IMR-90 (cell line): Measurements from ENCODE around the gene PIP5K1C.

Experiments used
- BHLHE40 ChIP-seq: fragments of 150-350 bp; IDR thresholded peaks from 2 replicates; pipeline ENCODE4 v1.6.1; 2016; ENCODE audit warnings: mild to moderate bottlenecking, low read depth, low read length
- CEBPB ChIP-seq: IDR thresholded peaks from 2 replicates; pipeline ENCODE4 v1.6.1; 2012; ENCODE audit warnings: low read depth, low read length, improper control_type of control experiment
- CHD1 ChIP-seq: IDR thresholded peaks from 2 replicates; pipeline ENCODE4 v1.6.1; 2012; ENCODE audit warnings: low read depth, low read length, improper control_type of control experiment
- MAFK ChIP-seq: IDR thresholded peaks from 2 replicates; pipeline ENCODE4 v1.6.1; 2012; ENCODE audit warnings: low read depth, low read length, improper control_type of control experiment
- MXI1 ChIP-seq: IDR thresholded peaks from 2 replicates; pipeline ENCODE4 v1.6.1; 2012; ENCODE audit warnings: low read depth, mild to moderate bottlenecking, low read length, moderate library complexity, borderline replicate concordance
- NFE2L2 ChIP-seq: fragments of 150-350 bp; IDR thresholded peaks from 2 replicates; pipeline ENCODE4 v1.6.1; 2016; ENCODE audit warnings: low read depth, mild to moderate bottlenecking, low read length
- POLR2A ChIP-seq: IDR thresholded peaks from 2 replicates; pipeline ENCODE4 v1.6.1; 2012; ENCODE audit warnings: mild to moderate bottlenecking, low read depth, low read length
- RAD21 ChIP-seq: IDR thresholded peaks from 2 replicates; pipeline ENCODE4 v1.6.1; 2012; ENCODE audit warnings: low read length, improper control_type of control experiment
- RCOR1 ChIP-seq: IDR thresholded peaks from 2 replicates; pipeline ENCODE4 v1.6.1; 2012; ENCODE audit warnings: mild to moderate bottlenecking, low read length, improper control_type of control experiment; ENCODE audit not compliant: insufficient replicate concordance
- RFX5 ChIP-seq: IDR thresholded peaks from 2 replicates; pipeline ENCODE4 v1.8.0; 2012; ENCODE audit warnings: low read depth, mild to moderate bottlenecking, low read length, moderate library complexity
- SMC3 ChIP-seq: fragments of 150-350 bp; IDR thresholded peaks from 2 replicates; pipeline ENCODE4 v1.6.1; 2016; ENCODE audit warnings: low read depth, mild to moderate bottlenecking, antibody characterized with exemption, low read length, moderate library complexity
- TF ChIP-seq, protein P1 (sequence below): conservative IDR thresholded peaks from 2 replicates; pipeline ENCODE4 v1.5.1; 2012; ENCODE audit warnings: mild to moderate bottlenecking, low read depth, low read length, improper control_type of control experiment
- TF ChIP-seq, protein P2 (sequence below): fragments of 150-350 bp; IDR thresholded peaks from 2 replicates; pipeline ENCODE4 v1.6.1; 2017; ENCODE audit warnings: mild to moderate bottlenecking, antibody characterized with exemption, low read length, low read depth
- TF ChIP-seq, protein P3 (sequence below): fragments of 150-350 bp; IDR thresholded peaks from 2 replicates; pipeline ENCODE4 v1.6.1; 2016; ENCODE audit warnings: low read depth, mild to moderate bottlenecking, low read length, moderate library complexity, borderline replicate concordance

DNA sequence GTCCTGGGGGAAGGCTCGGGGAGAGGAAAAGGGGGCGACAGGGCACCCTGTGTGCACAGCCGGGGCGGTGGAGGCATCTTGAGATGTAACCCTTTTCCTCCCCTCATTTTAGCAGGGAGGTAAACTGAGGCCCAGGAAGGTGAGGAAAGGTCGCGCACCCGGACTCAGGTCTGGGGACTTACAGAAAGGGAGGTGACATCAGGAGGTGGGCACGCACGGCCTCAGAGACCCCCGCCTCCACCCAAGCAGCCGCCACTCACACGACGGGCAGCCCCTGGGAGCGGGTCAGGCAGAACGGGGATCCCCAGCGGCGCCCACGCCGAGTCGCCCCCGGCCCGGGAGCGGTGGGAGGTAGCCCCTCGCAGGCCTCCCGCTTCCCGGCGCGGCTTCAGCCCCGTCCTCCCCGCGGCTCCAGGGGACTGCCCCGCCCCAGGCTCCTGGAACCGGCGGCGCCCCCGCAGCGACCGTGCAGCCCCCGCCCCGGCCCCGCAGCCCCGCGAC lies 477 bp downstream of the PIP5K1C start:
- TF ChIP-seq, protein P1, sequence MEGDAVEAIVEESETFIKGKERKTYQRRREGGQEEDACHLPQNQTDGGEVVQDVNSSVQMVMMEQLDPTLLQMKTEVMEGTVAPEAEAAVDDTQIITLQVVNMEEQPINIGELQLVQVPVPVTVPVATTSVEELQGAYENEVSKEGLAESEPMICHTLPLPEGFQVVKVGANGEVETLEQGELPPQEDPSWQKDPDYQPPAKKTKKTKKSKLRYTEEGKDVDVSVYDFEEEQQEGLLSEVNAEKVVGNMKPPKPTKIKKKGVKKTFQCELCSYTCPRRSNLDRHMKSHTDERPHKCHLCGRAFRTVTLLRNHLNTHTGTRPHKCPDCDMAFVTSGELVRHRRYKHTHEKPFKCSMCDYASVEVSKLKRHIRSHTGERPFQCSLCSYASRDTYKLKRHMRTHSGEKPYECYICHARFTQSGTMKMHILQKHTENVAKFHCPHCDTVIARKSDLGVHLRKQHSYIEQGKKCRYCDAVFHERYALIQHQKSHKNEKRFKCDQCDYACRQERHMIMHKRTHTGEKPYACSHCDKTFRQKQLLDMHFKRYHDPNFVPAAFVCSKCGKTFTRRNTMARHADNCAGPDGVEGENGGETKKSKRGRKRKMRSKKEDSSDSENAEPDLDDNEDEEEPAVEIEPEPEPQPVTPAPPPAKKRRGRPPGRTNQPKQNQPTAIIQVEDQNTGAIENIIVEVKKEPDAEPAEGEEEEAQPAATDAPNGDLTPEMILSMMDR: no peak
- TF ChIP-seq POLR2A: no peak
- TF ChIP-seq MXI1: no peak
- no peak for TF ChIP-seq NFE2L2
- no peak for TF ChIP-seq BHLHE40
- TF ChIP-seq MAFK: no peak
- no peak for TF ChIP-seq SMC3
- TF ChIP-seq RCOR1: no peak
- TF ChIP-seq, protein P2, sequence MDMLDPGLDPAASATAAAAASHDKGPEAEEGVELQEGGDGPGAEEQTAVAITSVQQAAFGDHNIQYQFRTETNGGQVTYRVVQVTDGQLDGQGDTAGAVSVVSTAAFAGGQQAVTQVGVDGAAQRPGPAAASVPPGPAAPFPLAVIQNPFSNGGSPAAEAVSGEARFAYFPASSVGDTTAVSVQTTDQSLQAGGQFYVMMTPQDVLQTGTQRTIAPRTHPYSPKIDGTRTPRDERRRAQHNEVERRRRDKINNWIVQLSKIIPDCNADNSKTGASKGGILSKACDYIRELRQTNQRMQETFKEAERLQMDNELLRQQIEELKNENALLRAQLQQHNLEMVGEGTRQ: no peak
- TF ChIP-seq CHD1: no peak; the same call in 1 of the 2 replicates
- TF ChIP-seq CEBPB: no peak
- no peak for TF ChIP-seq RAD21
- TF ChIP-seq RFX5: no peak
- TF ChIP-seq, protein P3, sequence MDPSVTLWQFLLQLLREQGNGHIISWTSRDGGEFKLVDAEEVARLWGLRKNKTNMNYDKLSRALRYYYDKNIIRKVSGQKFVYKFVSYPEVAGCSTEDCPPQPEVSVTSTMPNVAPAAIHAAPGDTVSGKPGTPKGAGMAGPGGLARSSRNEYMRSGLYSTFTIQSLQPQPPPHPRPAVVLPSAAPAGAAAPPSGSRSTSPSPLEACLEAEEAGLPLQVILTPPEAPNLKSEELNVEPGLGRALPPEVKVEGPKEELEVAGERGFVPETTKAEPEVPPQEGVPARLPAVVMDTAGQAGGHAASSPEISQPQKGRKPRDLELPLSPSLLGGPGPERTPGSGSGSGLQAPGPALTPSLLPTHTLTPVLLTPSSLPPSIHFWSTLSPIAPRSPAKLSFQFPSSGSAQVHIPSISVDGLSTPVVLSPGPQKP: no peak
